Hepatic stellate cell (primary cell): ENCODE results near the gene CXCL12.

Experiments used
- DNase-seq: peaks from one replicate; pipeline ENCODE4 v3.0.0; 2011; ENCODE audit warnings: low spot score

Gene CXCL12

DNA sequence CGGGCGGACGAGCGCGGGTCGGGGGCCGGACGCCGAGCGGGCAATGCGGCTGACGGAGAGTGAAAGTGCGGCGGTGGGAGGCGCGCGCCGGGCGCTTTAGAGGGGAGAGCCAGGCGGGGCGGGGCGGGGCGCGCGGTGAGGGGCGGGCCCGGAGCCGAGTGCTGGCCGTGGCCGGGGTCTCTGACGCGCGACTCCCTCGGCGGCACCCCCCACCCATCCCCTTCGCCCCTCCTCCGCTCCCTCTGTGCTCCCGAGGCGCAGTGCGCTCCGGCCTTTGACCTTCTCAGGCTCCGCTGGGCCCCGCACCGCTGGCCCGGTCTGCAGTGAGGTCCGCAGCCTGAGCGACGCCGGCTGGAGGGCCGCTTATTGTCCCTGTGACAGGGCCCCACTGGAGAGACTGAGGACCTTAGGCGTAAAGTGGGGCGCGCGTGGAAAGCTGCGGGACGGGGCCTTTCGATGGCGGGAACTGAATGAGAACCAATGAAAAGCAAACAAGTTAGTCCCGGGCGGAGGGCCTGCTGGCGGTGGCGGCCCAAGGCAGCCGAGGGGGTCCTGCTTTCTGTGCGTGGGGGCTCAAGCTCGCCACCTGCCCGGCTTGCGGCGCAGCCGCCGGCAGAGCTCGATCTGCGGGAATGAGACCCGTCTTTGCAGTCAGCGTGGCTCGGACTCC lies at the start of gene CXCL12:
Gene CXCL12, minus strand, starts transcription at position 72 of the 670 bp plus-strand sequence. CDS start 92 bp downstream, outside the sequence.
- no peak for DNase-seq

DNA sequence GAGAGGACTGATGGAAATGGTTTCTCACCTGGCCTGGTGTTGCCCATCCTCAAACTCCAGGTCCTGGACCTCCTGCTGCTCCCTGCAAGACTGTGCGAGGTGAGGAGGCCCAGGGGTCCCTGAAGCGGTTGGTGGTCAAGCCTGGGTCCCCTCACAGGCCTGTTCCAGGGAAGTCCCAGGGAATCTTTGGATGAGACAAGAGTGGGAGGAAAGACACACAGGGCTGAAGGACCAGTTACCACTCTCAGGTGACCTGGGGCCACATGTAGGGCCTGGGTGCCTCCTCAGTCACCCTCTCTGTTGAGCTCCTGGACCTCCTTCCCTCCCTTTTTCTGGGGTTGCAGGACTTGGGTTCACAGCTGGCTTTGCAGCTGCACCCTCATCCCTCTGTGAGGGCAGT lies 42.6 kb upstream of the CXCL12 start:
- DNase-seq = no peak

DNA sequence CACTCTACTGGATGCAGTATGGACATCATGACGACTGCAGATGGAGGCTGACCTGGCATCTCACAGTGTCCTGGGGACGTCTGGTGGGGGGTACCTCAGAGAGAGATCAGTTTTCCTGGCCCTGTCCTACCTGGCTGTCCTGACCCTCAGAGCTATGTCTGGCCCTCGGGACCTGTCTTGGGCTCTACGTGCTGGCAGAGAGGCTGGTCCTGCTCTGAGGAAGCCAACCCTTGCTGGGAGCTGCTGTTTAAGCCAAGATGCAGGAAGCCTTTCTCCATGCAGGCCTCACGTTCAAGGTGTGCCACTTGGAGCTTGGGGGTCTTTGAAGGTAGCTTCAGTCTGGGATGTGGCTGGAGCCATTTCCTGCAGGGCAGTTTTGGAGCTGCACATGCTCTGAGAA lies 42.1 kb upstream of the CXCL12 start:
- no peak for DNase-seq

DNA sequence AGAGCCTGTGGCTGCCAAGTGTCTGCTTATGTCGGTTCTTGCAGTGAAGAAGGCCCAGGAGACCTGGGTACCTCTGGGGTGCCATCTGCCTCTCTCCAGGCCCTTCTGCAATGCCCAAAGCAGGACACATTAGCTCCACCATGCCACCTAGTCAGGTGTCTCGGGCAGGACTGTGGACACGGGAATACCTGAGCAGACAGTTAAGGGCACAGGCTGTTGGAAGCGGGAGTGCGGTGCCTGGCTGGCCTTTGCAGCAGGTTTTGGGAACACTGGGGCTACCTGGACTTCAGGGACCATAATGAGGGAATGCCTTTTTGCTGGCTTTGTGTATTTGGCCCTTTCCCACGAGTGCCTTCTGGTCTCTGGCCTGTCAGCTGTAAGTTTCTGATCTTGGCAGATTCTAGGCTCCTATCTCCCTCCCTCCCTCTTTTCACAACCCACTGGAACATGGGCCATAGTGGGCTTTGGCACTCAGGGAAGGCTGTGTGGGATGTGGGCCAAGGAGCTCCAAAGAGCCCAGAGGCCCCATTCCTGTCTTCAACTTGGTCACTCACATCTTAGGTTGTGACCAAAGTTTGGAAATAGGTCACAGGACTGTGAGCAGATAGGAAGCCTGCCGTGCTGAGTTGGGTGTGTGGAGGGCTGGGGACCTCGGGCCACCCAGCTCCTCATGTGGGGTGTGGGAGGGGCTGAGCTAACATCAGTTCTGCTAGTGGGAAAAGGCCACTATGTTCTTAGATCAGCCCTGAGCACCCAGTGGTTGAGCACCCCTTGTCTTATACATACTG lies 41.5 kb upstream of the CXCL12 start:
- no peak for DNase-seq

DNA sequence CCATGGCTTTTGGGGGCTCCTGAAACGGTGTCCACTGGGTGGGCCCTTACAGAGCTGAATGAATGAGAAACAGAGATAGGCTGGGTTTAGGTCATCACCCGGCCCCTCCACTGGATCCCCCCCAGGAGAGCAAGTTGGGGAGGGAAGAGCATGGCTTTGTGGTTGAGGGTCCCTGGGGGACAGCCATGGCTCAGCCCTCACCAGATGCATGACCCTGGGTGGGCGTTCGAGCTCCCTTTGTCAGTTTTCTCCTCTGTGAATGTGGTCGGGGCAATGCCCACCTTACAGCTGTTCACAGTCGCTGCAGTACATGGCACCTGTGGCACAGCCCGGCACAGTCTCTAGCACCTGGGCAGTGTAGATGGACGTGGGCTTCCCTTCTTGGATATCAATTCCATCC lies 40.6 kb upstream of the CXCL12 start:
- no peak for DNase-seq

DNA sequence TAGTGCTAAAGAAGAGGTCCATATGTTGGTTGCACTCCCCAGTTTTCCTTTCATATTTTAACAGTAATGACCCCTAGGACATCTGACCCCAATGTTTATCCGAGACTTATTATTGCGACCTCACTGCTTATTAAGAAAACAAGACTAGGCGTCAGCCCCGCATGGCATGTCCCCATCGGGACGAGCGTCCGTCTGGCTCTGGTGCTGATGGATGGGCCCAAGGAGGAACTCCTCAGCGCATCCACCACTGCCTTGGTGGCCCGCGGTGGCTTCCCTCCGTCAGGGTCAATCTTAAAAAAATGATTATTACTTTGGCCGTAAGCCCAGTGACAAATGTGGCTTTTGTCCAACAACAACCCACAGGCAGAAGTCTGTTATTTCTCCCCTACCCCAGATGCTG lies 40.1 kb upstream of the CXCL12 start:
- DNase-seq = no peak

DNA sequence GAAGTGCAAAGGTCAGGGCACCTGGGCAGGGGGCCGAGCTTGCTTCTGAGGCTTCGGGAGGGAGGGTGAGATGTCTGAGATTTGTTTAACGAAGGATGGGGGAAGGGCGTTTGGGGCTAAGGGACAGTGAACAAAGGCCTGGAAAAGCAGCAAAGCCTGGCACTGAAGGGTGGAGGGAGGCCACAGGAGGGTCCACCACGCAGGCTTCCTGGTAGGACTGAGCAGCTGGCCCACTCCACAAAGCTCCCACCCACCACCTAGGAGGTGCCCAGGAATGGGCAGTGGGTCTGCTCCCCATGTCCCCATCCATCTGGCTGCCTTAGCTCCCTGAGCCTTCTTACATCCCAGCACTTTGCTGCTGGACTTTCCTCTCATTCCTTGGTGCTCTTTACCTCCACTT lies 39.4 kb upstream of the CXCL12 start:
- no peak for DNase-seq

DNA sequence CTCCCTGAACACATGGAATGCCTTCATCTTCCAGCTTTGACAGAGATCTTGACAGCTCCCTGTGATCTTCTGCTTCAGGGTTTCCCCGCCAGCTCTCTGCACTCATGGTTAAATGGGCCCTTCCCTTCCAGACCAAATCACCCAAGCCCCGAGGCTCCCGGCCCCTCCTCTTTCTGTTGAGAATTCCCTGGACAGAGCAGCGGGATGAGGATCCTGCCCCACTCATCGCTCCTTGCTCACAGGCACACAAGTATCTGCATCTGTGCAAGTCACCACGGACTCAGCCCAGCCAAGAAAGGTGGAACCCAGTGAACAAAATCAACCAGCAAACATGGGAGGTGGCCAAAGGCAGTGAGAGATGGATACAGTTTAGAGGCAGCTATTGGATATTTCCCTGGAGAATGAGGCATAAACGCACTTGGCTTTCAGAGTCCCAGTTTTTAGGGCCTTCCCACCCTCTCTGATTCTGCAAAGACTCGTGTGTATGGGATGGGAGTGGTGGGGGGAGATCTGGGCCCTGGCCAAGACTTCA lies 37.7 kb upstream of the CXCL12 start:
- DNase-seq = no peak

DNA sequence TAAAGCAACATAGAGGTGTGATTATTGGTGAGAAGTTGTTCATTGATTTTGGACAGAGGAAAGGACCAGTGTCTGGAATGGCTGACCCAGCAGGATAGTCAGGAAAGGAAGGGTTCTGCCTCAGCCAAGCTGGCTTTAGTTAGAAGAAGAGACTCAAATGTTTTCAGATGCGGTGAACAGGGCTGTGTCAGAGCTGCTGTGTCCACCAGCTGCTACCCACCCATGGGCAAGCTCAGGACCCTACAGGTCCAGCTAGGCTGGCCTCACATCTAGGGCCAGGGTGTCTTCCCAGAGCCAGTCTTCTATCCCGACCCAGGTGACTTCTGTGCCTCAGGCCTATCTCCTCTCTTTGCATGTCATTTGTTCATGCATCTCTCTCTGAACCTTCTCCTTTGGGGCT lies 37.3 kb upstream of the CXCL12 start:
- no peak for DNase-seq

DNA sequence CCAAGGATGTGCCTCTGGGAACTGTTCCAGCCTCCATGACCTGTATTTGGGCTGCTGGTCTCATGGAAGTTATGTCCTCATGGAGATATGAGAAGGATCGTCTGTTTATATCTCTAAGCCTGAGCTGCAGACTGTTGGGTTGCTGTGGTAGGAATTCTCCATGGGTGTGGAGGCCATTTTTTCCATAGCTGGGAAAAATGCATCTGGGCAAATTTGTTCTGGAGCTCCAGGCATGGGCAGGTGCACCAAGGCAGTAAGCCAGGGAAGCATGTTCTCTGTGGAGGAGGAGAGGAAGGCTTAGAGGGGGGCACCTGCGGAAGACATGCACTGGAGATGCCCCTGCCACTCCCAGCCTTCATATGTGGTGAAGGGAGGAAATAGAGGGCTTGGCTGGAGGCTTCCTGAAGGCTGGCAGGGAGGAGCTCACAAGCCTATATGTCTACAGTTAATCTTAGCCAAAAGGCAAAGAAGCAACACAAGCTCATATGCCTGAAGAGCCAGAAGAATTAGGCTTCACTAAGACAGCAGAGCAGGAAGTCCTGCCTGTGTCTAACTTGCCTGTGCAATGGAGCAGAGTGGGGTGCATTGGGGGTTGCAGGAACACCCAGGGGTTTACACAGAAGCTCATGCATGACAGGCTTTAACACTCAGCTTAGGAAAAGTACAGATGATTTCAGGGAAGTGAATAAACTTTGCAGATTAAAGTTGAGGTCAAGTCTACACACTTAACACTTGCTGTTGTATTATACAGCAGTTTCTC lies 35.1 kb upstream of the CXCL12 start:
- no peak for DNase-seq

DNA sequence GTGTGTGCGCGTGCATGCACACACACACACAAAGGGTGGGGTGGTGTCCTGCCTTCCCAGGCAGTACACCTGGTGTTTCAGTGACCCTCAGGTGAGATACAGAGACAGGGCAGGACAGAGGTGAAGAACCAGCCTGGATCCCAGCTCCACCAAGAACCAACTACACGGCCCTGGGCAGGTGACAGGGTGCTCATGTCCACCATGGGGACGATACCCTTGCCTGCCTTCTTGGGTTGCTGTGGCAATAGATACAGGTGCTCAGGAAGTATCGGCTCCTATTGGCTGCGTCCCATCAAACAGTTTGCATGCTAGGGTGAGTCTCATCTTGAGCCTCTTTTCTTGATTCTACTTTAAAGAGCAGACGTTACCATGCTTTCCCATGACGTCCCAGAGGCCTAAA lies 33.7 kb upstream of the CXCL12 start:
- DNase-seq = no peak

DNA sequence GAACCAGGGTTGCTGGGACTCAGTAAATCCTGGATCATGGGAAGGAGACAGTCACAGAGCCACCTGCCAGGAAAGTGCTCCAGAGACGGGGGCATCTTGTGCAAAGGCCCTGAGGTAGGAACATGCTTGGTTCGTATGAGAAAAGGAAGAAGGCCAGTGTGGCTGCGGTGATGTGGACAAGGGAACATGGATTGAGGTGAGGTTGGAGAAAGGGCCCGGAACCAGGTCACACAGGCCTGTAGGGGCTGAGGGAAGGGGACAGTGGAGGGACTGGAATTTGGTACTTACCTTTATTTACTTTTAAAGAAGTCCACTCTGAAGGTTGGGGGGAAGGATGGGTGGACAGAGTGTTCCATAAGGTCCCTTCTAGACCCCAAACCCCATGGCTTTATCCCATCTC lies 32.9 kb upstream of the CXCL12 start:
- no peak for DNase-seq

DNA sequence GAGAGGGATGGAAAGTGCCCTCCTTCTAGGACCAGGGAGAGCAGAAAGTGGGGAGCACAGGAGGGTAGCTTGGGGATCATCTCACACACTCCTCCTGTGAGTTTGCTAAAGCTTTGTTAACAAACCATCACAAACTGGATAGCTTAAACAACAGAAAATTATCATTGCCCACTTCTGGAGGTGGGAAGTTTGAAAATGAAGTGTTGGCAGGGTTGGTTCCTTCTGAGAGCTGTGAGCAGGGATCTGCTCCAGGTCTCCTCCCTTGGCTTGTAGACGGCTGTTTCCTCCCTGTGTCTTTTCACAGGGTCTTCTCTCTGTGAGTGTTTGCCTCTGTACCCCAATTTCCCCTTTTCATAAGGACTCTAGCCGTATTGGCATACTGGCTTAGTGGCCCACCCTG lies 32.0 kb upstream of the CXCL12 start:
- DNase-seq = no peak

DNA sequence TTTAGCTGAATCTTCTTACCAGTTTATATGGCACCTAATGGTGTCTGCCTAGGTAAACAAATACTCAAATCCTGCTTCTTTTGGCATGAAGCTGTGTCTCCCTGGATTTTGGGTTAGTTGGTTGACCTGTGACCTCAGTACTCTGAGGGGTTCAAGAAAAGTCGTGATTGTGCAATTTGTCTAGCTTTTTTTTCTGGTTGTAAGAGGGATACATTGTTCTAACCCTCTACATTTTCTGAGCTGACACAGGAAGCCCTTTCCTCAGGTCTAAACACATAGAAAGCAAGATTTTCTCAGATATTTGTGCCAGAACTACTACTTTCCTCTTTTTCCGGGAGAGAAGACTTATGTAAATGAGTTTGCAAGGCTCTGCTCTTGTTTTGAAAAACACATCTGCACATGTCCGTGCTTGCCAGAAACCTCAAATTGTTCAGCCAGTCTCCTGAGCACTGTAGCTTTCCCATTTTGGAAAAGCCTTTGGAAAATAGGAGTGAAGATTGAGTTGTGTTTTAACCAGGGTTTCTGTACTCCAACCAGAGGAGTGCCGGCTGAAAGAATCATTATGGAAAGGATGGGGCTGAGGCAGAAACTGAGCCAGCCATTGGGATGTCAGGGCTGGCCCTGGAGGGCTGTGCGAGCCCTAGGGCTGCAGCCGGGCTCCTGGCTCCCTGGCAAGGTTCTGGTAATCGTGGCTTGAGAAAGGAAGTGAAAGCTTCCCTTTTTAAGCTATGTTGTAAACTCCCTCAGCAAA lies 31.3 kb upstream of the CXCL12 start:
- no peak for DNase-seq

DNA sequence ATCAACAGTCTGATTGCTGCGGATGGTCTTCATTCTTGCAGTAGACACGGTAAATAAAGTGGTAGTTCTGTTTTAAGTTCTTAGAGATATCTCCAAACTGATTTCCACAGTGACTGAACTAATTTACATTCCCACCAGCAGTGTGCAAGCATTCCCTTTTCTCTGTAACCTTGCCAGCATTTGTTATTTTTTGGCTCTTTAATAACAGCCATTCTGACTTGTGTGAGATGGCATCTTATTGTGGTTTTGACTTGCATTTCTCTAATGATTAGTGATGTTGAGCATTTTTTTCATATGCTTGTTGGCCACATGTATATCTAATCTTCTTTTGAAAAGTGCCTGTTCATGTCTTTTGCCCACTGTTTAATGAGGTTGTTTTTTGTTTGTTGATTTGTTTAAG lies 30.2 kb upstream of the CXCL12 start:
- no peak for DNase-seq

DNA sequence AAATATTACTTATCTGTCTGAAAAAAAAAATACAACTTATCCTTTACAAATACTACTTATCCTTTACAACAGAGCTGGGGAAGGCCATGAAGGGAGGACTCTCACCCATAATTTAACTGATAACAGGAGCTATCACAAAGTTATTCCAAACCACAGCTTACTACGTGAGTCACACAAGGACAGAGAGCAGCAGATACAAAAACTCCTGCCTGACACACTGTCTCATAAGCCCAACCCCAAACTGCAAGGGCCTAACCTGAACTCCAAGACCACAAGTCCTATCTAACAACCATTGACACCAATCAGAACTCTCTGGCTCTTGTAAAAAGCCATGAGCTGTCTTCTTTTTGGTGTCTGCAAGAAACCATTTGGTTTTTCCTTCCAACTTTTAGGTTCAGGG lies 28.5 kb upstream of the CXCL12 start:
- DNase-seq = no peak

DNA sequence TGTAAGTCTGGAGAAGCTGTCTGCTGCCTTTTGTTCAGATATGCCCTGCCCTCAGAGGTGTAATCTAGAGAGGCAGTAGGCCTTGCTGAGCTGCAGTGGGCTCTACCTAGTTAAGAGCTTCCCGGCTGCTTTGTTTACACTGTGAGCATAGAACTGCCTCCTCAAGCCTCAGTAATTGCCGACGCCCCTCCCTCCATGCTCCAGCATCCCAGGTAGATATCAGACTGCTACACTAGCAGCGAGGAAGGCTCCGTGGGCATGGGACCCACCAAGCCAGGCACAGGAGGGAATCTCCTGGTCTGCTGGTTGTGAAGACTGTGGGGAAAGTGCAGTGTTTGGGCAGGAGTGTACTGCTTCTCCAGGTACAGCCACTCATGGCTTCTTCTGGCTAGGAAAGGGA lies 26.4 kb upstream of the CXCL12 start:
- no peak for DNase-seq

DNA sequence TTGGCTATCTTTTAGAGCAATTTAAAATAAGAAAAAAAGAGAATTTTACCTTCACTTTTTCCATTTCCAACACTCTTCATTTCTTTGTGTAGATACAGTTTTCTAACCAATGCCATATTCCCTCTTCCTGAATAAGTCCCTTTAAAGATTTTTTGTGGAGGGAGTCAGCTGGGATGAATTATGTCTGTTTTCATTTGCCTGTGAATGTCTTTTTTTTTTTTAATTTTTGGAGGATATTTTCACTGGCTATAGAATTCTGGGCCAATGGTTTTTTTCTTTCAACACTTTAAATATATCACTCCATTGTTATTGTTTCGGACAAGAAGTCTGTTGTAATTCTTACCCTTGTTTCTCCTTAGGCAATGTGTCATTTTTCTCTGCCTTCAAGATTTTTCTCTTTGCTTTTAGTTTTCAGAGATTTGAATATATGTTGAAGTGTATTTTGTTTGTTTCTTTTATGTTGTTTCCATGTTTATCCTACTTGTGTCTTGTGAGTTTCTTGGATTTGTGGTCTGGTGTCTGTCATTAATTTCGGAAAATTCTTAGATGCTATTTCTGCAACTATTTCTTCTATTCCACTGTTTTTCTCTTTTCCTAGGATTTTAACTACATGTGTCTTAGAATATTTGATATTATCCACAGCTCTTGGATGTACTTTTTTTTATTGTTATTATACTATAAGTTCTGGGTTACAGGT lies 20.0 kb upstream of the CXCL12 start:
- no peak for DNase-seq

DNA sequence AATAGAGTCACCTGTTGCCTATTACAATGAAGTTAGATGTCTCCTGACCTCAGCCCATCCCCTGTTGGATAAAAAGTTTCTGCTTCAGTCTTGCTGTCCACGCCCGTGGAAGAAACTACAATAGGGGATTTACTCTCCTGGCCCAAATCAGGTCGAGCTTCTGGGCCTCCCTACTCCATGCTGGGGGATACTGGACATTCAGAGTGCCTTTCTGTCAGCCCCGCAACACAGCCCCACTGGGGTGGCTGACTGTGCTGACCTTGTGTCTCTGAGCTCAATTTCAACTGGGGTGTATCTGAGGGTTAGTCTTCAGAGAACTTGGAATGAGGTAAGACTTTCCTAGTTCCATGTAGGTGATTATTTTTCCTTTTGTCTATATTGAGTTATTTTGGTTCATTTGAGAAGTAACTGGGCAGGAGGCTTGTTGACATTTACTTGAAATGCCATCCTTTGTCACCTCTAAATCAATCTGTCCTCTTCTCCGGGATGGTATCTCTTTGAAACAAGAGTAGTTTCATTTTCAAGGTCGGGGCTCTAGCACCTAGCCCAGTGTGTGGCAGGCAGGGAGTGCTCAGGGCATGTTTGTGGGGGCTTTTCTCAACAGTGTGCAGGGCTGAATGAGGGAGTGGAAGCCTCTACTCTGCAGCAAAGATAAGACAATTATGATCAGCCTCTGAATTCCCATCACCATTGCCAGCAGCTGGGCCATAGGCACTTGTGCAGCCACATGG lies 17.7 kb upstream of the CXCL12 start:
- DNase-seq = no peak

DNA sequence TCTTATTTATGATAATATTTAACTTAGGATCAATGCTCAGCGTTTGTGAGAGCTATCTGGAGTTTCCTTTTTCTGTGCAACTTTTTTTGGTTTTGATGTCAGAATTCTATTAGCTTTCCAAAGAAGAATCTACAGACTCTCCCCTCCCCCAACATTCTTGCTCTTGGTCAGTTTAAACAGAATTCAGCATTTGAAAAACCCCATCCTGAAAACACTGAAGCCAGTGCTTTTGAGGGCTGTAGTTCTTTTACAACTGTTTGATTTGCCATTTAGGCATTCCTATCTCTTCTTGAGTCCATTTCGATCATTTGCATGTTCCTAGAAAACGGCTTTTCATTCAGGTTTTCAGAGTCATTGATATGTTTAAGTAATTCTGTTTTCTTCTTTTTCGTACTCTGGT lies 15.6 kb upstream of the CXCL12 start:
- DNase-seq = no peak
